ENCODE data around the gene TIA1.

TIA1 gene

DNA sequence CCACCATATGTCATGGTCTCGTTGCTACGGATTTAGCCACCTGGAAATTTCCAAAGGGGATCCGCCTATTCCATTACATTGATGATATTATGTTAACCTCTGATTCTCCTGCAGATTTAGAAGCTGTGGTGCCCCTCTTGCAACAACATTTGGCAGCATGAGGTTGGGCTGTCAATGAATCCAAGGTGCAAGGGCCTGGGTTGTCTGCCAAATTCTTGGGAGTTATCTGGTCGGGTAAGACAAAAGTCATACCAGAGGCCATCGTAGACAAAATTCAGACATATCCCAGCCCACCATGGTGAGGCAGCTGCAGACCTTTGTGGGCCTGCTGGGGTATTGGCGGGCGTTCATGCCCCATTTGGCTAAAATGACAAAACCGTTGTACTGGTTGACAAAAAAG is 44.0 kb downstream of the TIA1 start:
- TF ChIP-seq EZH2phosphoT487 (IDR thresholded peaks at IDR 0.05; ENCODE audit: borderline replicate concordance, low read length): no peak
- TF ChIP-seq, protein P1, sequence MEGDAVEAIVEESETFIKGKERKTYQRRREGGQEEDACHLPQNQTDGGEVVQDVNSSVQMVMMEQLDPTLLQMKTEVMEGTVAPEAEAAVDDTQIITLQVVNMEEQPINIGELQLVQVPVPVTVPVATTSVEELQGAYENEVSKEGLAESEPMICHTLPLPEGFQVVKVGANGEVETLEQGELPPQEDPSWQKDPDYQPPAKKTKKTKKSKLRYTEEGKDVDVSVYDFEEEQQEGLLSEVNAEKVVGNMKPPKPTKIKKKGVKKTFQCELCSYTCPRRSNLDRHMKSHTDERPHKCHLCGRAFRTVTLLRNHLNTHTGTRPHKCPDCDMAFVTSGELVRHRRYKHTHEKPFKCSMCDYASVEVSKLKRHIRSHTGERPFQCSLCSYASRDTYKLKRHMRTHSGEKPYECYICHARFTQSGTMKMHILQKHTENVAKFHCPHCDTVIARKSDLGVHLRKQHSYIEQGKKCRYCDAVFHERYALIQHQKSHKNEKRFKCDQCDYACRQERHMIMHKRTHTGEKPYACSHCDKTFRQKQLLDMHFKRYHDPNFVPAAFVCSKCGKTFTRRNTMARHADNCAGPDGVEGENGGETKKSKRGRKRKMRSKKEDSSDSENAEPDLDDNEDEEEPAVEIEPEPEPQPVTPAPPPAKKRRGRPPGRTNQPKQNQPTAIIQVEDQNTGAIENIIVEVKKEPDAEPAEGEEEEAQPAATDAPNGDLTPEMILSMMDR (IDR thresholded peaks at IDR 0.05; ENCODE audit: low read depth, low read length, poor library complexity, severe bottlenecking): no peak
- H4K20me1 ChIP-seq (ENCODE audit: control insufficient read depth, insufficient read depth, low read depth, low read length): no peaks in the 10 kb centered on the region
- H3K27me3 ChIP-seq (ENCODE audit: control insufficient read depth, low read length): no peaks in the 10 kb centered on the region
- H3F3A ChIP-seq (ENCODE audit: control insufficient read depth, insufficient read depth): no peaks in the 10 kb centered on the region; the same call in 1 of the 2 replicates
- peaks cover 2% of the 10 kb centered on the region; the same call in 1 of the 2 replicates for H3K36me3 ChIP-seq (ENCODE audit: control insufficient read depth, low read length)
- no peak overlapping the region for H3K4me3 ChIP-seq (ENCODE audit: low read length)
- H3K79me2 ChIP-seq (ENCODE audit: control insufficient read depth, low read length): no peaks in the 10 kb centered on the region
- 0 out of 2 replicates have a peak, but pooled peaks cover under 1% of the 10 kb centered on the region for H3K4me1 ChIP-seq (ENCODE audit: control insufficient read depth, low read length)
- H3K9me2 ChIP-seq (replicated peaks; ENCODE audit: control insufficient read depth, low read length): no peaks in the 10 kb centered on the region
- H3K27ac ChIP-seq (ENCODE audit: low read depth, low read length): no peak overlapping the region
- no peak overlapping the region for H3K4me2 ChIP-seq (ENCODE audit: low read length)
- no peaks in the 10 kb centered on the region for H3K9me3 ChIP-seq (ENCODE audit: control insufficient read depth, insufficient read depth, low read length)

DNA sequence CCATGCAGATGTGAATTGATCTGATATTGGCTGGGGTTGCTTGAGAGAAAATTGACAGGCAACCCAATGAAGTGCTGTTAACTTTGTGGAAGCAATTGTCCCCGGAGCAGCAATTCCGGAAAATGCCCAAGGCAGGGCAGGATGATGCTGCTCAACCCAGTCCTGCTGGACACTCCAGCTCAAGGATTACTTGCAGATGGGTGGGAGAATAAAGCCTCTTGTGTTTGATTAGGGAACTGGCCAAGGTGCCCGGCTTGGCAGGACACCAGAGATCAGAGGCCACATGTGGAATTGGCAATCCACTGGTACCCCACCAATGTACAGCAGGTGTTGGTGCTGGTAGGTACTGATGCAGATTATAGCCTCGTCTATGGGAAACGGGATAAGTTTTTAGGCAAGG is 45.3 kb downstream of the TIA1 start:
- TF ChIP-seq, protein P1 (IDR thresholded peaks at IDR 0.05; ENCODE audit: low read depth, low read length, poor library complexity, severe bottlenecking): no peak
- no peak for TF ChIP-seq EZH2phosphoT487 (IDR thresholded peaks at IDR 0.05; ENCODE audit: borderline replicate concordance, low read length)
- Histone ChIP-seq H3K27me3 (ENCODE audit: control insufficient read depth, low read length) (no peaks in the 10 kb centered on the region), H3F3A (ENCODE audit: control insufficient read depth, insufficient read depth) (no peaks in the 10 kb centered on the region; the same call in 1 of the 2 replicates), H3K9me3 (ENCODE audit: control insufficient read depth, insufficient read depth, low read length) (no peaks in the 10 kb centered on the region), H4K20me1 (ENCODE audit: control insufficient read depth, insufficient read depth, low read depth, low read length) (no peaks in the 10 kb centered on the region), H3K79me2 (ENCODE audit: control insufficient read depth, low read length) (no peaks in the 10 kb centered on the region), H3K4me1 (ENCODE audit: control insufficient read depth, low read length) (0 out of 2 replicates have a peak, but pooled peaks cover 3% of the 10 kb centered on the region), H3K4me3 (ENCODE audit: low read length) (no peak overlapping the region), H3K9me2 (replicated peaks; ENCODE audit: control insufficient read depth, low read length) (no peaks in the 10 kb centered on the region), H3K36me3 (ENCODE audit: control insufficient read depth, low read length) (no peaks in the 10 kb centered on the region), H3K4me2 (ENCODE audit: low read length) (no peak overlapping the region), H3K27ac (ENCODE audit: low read depth, low read length) (no peak overlapping the region)

DNA sequence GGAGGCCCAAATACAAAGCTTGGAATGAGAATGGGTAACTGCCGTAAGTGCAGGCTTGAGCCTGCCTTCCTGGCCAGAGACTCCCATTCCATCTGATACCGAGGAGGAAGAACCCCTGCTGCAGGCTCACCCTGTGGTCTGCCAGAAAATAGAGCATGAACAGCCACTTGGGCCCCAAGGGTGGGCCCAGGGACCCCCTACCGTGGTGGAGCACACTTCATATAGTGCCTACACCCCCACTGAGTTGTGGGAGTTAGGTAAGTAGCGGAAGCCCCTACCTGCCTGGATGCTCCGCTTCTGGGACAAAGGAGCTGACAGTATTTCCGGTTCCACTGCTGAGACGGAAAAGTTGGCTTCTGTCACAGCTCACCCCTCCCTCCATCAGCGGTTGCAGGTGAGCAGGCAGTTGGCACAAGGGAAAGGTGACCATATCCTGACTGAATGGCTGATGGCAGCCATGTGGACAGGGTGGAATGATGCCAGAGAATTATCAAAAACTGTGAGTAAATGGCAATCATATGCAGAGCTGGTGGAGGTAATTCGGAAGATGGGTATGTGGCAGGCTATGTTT is 46.1 kb downstream of the TIA1 start:
- Histone ChIP-seq H3K4me1 (ENCODE audit: control insufficient read depth, low read length) (0 out of 2 replicates have a peak, but pooled peaks cover 3% of the 10 kb centered on the region), H3K27me3 (ENCODE audit: control insufficient read depth, low read length) (no peaks in the 10 kb centered on the region), H3K9me3 (ENCODE audit: control insufficient read depth, insufficient read depth, low read length) (no peaks in the 10 kb centered on the region), H3K9me2 (replicated peaks; ENCODE audit: control insufficient read depth, low read length) (no peaks in the 10 kb centered on the region), H3F3A (ENCODE audit: control insufficient read depth, insufficient read depth) (no peaks in the 10 kb centered on the region; the same call in 1 of the 2 replicates), H3K4me2 (ENCODE audit: low read length) (no peak overlapping the region), H3K79me2 (ENCODE audit: control insufficient read depth, low read length) (no peaks in the 10 kb centered on the region), H3K27ac (ENCODE audit: low read depth, low read length) (no peak overlapping the region), H3K4me3 (ENCODE audit: low read length) (no peak overlapping the region), H3K36me3 (ENCODE audit: control insufficient read depth, low read length) (no peaks in the 10 kb centered on the region), H4K20me1 (ENCODE audit: control insufficient read depth, insufficient read depth, low read depth, low read length) (no peaks in the 10 kb centered on the region)
- TF ChIP-seq, protein P1 (IDR thresholded peaks at IDR 0.05; ENCODE audit: low read depth, low read length, poor library complexity, severe bottlenecking): no peak
- TF ChIP-seq EZH2phosphoT487 (IDR thresholded peaks at IDR 0.05; ENCODE audit: borderline replicate concordance, low read length): no peak
